Astrocyte (in vitro differentiated cells and primary cell): ENCODE measurements around the gene ABT1. TPM values are rescaled to one million over a fixed set of nuclear protein-coding genes. Genes with fewer than 3 reads are reported as not detected.
A peak's percentile ranks its signal among the peaks of the same experiment; 100 is the strongest.

Experiments used
- DNase-seq: peaks from one replicate; pipeline ENCODE4 v3.0.0-alpha.2; 2010; ENCODE audit warnings: low read depth
- FAIRE-seq: peaks from 2 replicates; lab custom pipeline; 2011; peaks lifted over from hg19 to GRCh38; lab: Jason Lieb, UNC
- H2AFZ ChIP-seq: 2 replicates; pipeline ENCODE4 v1.6.0; 2012; ENCODE audit warnings: low read depth, low read length, inconsistent platforms
- H3K27ac ChIP-seq: 2 replicates; pipeline ENCODE4 v1.5.1; 2011; ENCODE audit warnings: low read depth, low read length, inconsistent platforms
- H3K27me3 ChIP-seq: 2 replicates; pipeline ENCODE4 v1.6.0; 2011; ENCODE audit warnings: low read length, inconsistent platforms; ENCODE audit not compliant: insufficient read depth
- H3K36me3 ChIP-seq: 2 replicates; pipeline ENCODE4 v1.5.1; 2011; ENCODE audit warnings: low read length, inconsistent platforms; ENCODE audit not compliant: insufficient read depth
- H3K4me1 ChIP-seq: 2 replicates; pipeline ENCODE4 v1.5.1; 2011; ENCODE audit warnings: low read length, inconsistent platforms; ENCODE audit not compliant: insufficient read depth
- H3K4me2 ChIP-seq: 2 replicates; pipeline ENCODE4 v1.6.0; 2012; ENCODE audit warnings: low read length, inconsistent platforms
- H3K4me3 ChIP-seq: 2 replicates; pipeline ENCODE4 v1.5.1; 2011; ENCODE audit warnings: low read depth, mild to moderate bottlenecking, low read length, inconsistent platforms; ENCODE audit not compliant: insufficient read depth
- H3K79me2 ChIP-seq: 2 replicates; pipeline ENCODE4 v1.6.0; 2012; ENCODE audit warnings: mild to moderate bottlenecking, low read length, inconsistent platforms; ENCODE audit not compliant: insufficient read depth
- H3K9ac ChIP-seq: 2 replicates; pipeline ENCODE4 v1.6.0; 2012; ENCODE audit warnings: mild to moderate bottlenecking, low read length, inconsistent platforms
- H3K9me3 ChIP-seq: 2 replicates; pipeline ENCODE4 v1.5.1; 2012; ENCODE audit warnings: low read depth, mild to moderate bottlenecking, low read length, inconsistent platforms; ENCODE audit not compliant: insufficient read depth
- H4K20me1 ChIP-seq: 2 replicates; pipeline ENCODE4 v1.6.0; 2012; ENCODE audit warnings: low read length, inconsistent platforms; ENCODE audit not compliant: insufficient read depth
- H3K27ac Mint-ChIP-seq: one replicate; pipeline ENCODE4 v1.8.0; 2021; ENCODE audit warnings: mild to moderate bottlenecking, mixed read lengths; ENCODE audit not compliant: unreplicated experiment
- H3K27me3 Mint-ChIP-seq: one replicate; pipeline ENCODE4 v1.8.0; 2021; ENCODE audit warnings: low read depth, mixed read lengths; ENCODE audit not compliant: unreplicated experiment
- H3K36me3 Mint-ChIP-seq: one replicate; pipeline ENCODE4 v1.8.0; 2021; ENCODE audit warnings: low read depth, mixed read lengths; ENCODE audit not compliant: unreplicated experiment
- H3K4me1 Mint-ChIP-seq: one replicate; pipeline ENCODE4 v1.8.0; 2021; ENCODE audit warnings: low read depth, mixed read lengths; ENCODE audit not compliant: unreplicated experiment
- H3K4me3 Mint-ChIP-seq: one replicate; pipeline ENCODE4 v1.8.0; 2021; ENCODE audit warnings: mild to moderate bottlenecking, moderate library complexity, mixed read lengths; ENCODE audit not compliant: unreplicated experiment
- H3K9me3 Mint-ChIP-seq: one replicate; pipeline ENCODE4 v1.8.0; 2021; ENCODE audit warnings: mild to moderate bottlenecking, mixed read lengths; ENCODE audit not compliant: unreplicated experiment
- CTCF ChIP-seq: IDR thresholded peaks from 2 replicates; pipeline ENCODE4 v1.5.1; 2011; ENCODE audit warnings: low read depth, mild to moderate bottlenecking, inconsistent platforms, low read length, moderate library complexity; ENCODE audit not compliant: insufficient read depth
- EZH2 ChIP-seq: IDR thresholded peaks from 2 replicates; pipeline ENCODE4 v1.6.1; 2012; ENCODE audit warnings: mild to moderate bottlenecking, low read length, inconsistent platforms; ENCODE audit not compliant: insufficient read depth
- total RNA-seq: library from RNA; stranded (reverse); gene quantifications from 2 replicates; pipeline ENCODE4 v1.2.1, GENCODE V29; 2021

Gene ABT1
- total RNA-seq, 1 donor from 2014 or later: 17.3 TPM

- Mint-ChIP-seq H3K27ac (no peak overlapping the region), H3K4me1 (no peaks in the 10 kb centered on the region), H3K36me3 (no peaks in the 10 kb centered on the region), H3K27me3 (peaks cover 54% of the 10 kb centered on the region), H3K4me3 (no peak overlapping the region), H3K9me3 (peaks cover 21% of the 10 kb centered on the region)
- Histone ChIP-seq H3K9me3 (peaks cover 4% of the 10 kb centered on the region), H4K20me1 (no peaks in the 10 kb centered on the region), H3K4me3 (no peak overlapping the region), H3K9ac (no peak overlapping the region), H3K4me1 (peaks cover 10% of the 10 kb centered on the region), H2AFZ (no peak overlapping the region), H3K27me3 (peaks cover 40% of the 10 kb centered on the region), H3K4me2 (no peak overlapping the region), H3K79me2 (no peaks in the 10 kb centered on the region), H3K27ac (no peak overlapping the region), H3K36me3 (no peaks in the 10 kb centered on the region)
- no peak for FAIRE-seq
- DNase-seq: no peak
- TF ChIP-seq EZH2 (no peak), CTCF (no peak)
Measured at GRCh38 chr6:26611599-26611998, 14.8 kb downstream of the ABT1 start.

- peak overlapping the region; percentile 85 for H2AFZ ChIP-seq
- Mint-ChIP-seq H3K9me3 (peaks cover 22% of the 10 kb centered on the region), H3K27ac (no peak overlapping the region), H3K27me3 (peaks cover 54% of the 10 kb centered on the region), H3K36me3 (no peaks in the 10 kb centered on the region), H3K4me3 (no peak overlapping the region), H3K4me1 (no peaks in the 10 kb centered on the region)
- H3K9me3 ChIP-seq: peaks cover 4% of the 10 kb centered on the region
- H3K4me2 ChIP-seq: no peak overlapping the region
- H3K27me3 ChIP-seq: peaks cover 40% of the 10 kb centered on the region
- peaks cover 10% of the 10 kb centered on the region for H3K4me1 ChIP-seq
- H3K9ac ChIP-seq: no peak overlapping the region
- no peak overlapping the region for H3K4me3 ChIP-seq
- H3K36me3 ChIP-seq: no peaks in the 10 kb centered on the region
- TF ChIP-seq CTCF: no peak
- TF ChIP-seq EZH2: no peak
- FAIRE-seq (no peak), DNase-seq (no peak)
- no peaks in the 10 kb centered on the region for H3K79me2 ChIP-seq
- no peak overlapping the region for H3K27ac ChIP-seq
- no peaks in the 10 kb centered on the region for H4K20me1 ChIP-seq
Measured at GRCh38 chr6:26613201-26613600, 16.4 kb downstream of the ABT1 start.
